ENCODE data around the gene PTPRH.

DNA sequence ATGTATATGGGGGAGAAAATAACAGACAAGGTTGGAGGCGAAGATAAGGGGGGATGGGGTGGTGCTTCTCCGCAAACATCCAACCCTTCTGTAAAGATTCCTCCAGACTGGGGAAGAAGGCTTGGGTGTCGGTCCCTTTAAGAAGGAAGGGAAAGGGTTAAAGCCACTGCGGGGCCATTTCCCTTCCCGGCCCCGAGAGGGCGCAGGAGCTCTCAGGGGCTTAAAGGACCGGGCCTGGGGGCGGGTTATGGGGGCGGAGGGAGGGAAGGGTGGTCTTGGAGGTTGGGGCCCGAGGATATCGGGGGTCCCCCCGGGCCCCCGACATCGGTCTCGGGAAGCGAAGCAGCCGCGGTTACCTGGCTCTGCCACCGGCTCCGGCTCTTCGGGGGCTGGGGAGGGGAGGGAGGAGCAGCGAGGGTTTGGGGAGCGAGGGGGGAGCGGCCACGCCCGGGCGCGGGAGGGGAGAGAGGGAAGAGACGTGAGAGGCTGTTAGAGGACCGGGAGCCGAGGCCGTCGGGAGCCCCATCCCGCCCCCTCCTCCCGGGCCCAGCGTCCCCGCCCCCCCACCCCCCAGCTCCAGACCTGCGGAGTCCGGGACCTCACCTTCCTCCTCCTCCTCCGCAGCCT, 63.1 kb downstream of the PTPRH start:
- TF ChIP-seq, protein P1, sequence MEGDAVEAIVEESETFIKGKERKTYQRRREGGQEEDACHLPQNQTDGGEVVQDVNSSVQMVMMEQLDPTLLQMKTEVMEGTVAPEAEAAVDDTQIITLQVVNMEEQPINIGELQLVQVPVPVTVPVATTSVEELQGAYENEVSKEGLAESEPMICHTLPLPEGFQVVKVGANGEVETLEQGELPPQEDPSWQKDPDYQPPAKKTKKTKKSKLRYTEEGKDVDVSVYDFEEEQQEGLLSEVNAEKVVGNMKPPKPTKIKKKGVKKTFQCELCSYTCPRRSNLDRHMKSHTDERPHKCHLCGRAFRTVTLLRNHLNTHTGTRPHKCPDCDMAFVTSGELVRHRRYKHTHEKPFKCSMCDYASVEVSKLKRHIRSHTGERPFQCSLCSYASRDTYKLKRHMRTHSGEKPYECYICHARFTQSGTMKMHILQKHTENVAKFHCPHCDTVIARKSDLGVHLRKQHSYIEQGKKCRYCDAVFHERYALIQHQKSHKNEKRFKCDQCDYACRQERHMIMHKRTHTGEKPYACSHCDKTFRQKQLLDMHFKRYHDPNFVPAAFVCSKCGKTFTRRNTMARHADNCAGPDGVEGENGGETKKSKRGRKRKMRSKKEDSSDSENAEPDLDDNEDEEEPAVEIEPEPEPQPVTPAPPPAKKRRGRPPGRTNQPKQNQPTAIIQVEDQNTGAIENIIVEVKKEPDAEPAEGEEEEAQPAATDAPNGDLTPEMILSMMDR (IDR thresholded peaks at IDR 0.05 in 2 of 3, conservative IDR thresholded peaks at IDR 0.05 in 1 of 3; ENCODE audit: borderline replicate concordance in 1 of 3, insufficient read depth in 1 of 3, low read depth in 2 of 3, low read length in 2 of 3) = peak; percentile 78 to 86 (median 80)
- no peak for TF ChIP-seq ELF1 (IDR thresholded peaks at IDR 0.05; ENCODE audit: borderline replicate concordance, low read depth)
- TF ChIP-seq POLR2A (IDR thresholded peaks at IDR 0.05; ENCODE audit: borderline replicate concordance, extremely low read depth, insufficient read depth, insufficient read length) = no peak
- TF ChIP-seq TCF7L2 (IDR thresholded peaks at IDR 0.05; ENCODE audit: borderline replicate concordance, extremely low read depth, insufficient read depth, insufficient read length) = no peak
- no peak for TF ChIP-seq CEBPB (IDR thresholded peaks at IDR 0.05; ENCODE audit: low read depth)
- TF ChIP-seq POLR2AphosphoS5 (IDR thresholded peaks at IDR 0.05; ENCODE audit: low read depth, low read length) = 0 out of 2 replicates have a peak, but pooled peaks have one; percentile 22
- no peak for TF ChIP-seq REST (IDR thresholded peaks at IDR 0.05; ENCODE audit: low read depth)
- no peak for TF ChIP-seq YY1 (IDR thresholded peaks at IDR 0.05; ENCODE audit: extremely low read depth, insufficient replicate concordance, low read depth, low read length)
- no peak for TF ChIP-seq JUND (IDR thresholded peaks at IDR 0.05)
- no peak for TF ChIP-seq ZNF274 (IDR thresholded peaks at IDR 0.05; ENCODE audit: low read depth, low read length)
- no peak for TF ChIP-seq FOSL1 (IDR thresholded peaks at IDR 0.05; ENCODE audit: low read depth)
- no peak for TF ChIP-seq EZH2phosphoT487 (IDR thresholded peaks at IDR 0.05; ENCODE audit: borderline replicate concordance)
- no peak for TF ChIP-seq ATF3 (IDR thresholded peaks at IDR 0.05)
